Measurements from ENCODE around the gene CRACDL.

Gene CRACDL

GRCh38 chr2:98932778-98933343 is 3.2 kb downstream of the CRACDL start:
- ATAC-seq: no peak
- no peak for TF ChIP-seq ZNF565 (CRISPR knock-in tag; conservative IDR thresholded peaks at IDR 0.05; ENCODE audit: low read depth)

DNA sequence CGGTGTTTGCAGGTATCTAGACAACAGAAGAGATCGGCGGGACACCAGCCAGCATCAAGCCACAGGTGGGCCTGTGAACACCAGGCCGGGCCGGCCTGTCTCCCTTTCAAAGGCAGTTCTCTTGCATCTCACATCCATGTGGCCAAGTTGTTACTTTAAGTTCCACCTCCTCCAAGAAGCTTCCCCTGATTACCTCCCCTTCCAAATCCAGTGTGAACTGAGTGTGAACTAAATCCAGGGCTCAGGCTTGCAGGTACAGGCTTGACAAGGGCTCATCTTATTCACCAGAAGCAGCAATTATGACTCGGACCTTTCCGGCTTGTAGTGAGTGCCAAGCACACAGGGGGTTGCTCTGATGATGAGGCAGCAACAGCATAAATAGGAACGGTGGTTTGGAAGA is 3.9 kb downstream of the CRACDL start:
- TF ChIP-seq BACH2 (CRISPR knock-in tag; IDR thresholded peaks at IDR 0.05; ENCODE audit: borderline replicate concordance) (no peak), SNAI2 (CRISPR knock-in tag; IDR thresholded peaks at IDR 0.05) (no peak), ZNF70 (CRISPR knock-in tag; IDR thresholded peaks at IDR 0.05) (no peak), POU6F1 (CRISPR knock-in tag; IDR thresholded peaks at IDR 0.05; ENCODE audit: borderline replicate concordance, low read depth) (no peak), ESRRG (CRISPR knock-in tag; IDR thresholded peaks at IDR 0.05) (no peak), TCF4 (CRISPR knock-in tag; IDR thresholded peaks at IDR 0.05; ENCODE audit: borderline replicate concordance) (no peak), PPARA (CRISPR knock-in tag; IDR thresholded peaks at IDR 0.05; ENCODE audit: borderline replicate concordance) (no peak)
- TF ChIP-seq, protein P1, sequence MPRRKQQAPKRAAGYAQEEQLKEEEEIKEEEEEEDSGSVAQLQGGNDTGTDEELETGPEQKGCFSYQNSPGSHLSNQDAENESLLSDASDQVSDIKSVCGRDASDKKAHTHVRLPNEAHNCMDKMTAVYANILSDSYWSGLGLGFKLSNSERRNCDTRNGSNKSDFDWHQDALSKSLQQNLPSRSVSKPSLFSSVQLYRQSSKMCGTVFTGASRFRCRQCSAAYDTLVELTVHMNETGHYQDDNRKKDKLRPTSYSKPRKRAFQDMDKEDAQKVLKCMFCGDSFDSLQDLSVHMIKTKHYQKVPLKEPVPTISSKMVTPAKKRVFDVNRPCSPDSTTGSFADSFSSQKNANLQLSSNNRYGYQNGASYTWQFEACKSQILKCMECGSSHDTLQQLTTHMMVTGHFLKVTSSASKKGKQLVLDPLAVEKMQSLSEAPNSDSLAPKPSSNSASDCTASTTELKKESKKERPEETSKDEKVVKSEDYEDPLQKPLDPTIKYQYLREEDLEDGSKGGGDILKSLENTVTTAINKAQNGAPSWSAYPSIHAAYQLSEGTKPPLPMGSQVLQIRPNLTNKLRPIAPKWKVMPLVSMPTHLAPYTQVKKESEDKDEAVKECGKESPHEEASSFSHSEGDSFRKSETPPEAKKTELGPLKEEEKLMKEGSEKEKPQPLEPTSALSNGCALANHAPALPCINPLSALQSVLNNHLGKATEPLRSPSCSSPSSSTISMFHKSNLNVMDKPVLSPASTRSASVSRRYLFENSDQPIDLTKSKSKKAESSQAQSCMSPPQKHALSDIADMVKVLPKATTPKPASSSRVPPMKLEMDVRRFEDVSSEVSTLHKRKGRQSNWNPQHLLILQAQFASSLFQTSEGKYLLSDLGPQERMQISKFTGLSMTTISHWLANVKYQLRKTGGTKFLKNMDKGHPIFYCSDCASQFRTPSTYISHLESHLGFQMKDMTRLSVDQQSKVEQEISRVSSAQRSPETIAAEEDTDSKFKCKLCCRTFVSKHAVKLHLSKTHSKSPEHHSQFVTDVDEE (CRISPR knock-in tag; IDR thresholded peaks at IDR 0.05): no peak
- no peak for ATAC-seq

- TF ChIP-seq CSDC2 (CRISPR knock-in tag; IDR thresholded peaks at IDR 0.05): no peak
- no peak for ATAC-seq
These were observed 4.4 kb downstream of the CRACDL start for GRCh38 chr2:98931596-98931995.

DNA sequence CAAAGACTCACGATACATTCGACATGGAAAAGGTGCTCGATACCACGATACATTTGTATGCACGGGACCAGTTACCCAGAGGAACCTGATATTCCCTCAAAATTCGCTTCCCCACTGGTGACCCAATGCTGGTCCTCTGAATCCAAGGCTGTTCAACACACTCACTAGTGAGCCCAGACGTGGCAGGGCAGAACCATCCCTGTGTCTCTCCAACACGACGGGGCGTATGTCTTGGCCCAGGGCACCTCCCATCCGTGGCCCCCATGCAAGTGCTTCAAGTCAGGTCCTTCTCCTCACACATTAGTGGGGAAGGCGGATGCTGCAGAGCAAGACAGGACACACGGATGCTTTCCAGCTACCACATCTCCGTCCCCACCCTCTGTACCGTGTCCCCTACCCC is 6.1 kb downstream of the CRACDL start:
- TF ChIP-seq ISL1 (CRISPR knock-in tag; IDR thresholded peaks at IDR 0.05): no peak
- no peak for TF ChIP-seq SNAI2 (CRISPR knock-in tag; IDR thresholded peaks at IDR 0.05)
- no peak for TF ChIP-seq ARNTL (CRISPR knock-in tag; IDR thresholded peaks at IDR 0.05; ENCODE audit: borderline replicate concordance, low read depth)
- no peak for TF ChIP-seq CSRNP3 (CRISPR knock-in tag; IDR thresholded peaks at IDR 0.05)
- no peak for TF ChIP-seq TOX (CRISPR knock-in tag; IDR thresholded peaks at IDR 0.05; ENCODE audit: borderline replicate concordance)
- TF ChIP-seq ZFP3 (CRISPR knock-in tag; IDR thresholded peaks at IDR 0.05): no peak
- no peak for TF ChIP-seq ZNF8 (CRISPR knock-in tag; IDR thresholded peaks at IDR 0.05)
- no peak for TF ChIP-seq CSDC2 (CRISPR knock-in tag; IDR thresholded peaks at IDR 0.05)
- no peak for TF ChIP-seq OSR1 (CRISPR knock-in tag; IDR thresholded peaks at IDR 0.05)
- no peak for TF ChIP-seq ZNF565 (CRISPR knock-in tag; conservative IDR thresholded peaks at IDR 0.05; ENCODE audit: low read depth)
- TF ChIP-seq POU6F1 (CRISPR knock-in tag; IDR thresholded peaks at IDR 0.05; ENCODE audit: borderline replicate concordance, low read depth): no peak
- TF ChIP-seq BACH2 (CRISPR knock-in tag; IDR thresholded peaks at IDR 0.05; ENCODE audit: borderline replicate concordance): no peak
- no peak for TF ChIP-seq TCF4 (CRISPR knock-in tag; IDR thresholded peaks at IDR 0.05; ENCODE audit: borderline replicate concordance)
- TF ChIP-seq ZNF70 (CRISPR knock-in tag; IDR thresholded peaks at IDR 0.05): no peak
- no peak for TF ChIP-seq RARB (CRISPR knock-in tag; IDR thresholded peaks at IDR 0.05)
- TF ChIP-seq ZC3H10 (CRISPR knock-in tag; IDR thresholded peaks at IDR 0.05): no peak
- TF ChIP-seq, protein P1 (CRISPR knock-in tag; IDR thresholded peaks at IDR 0.05): no peak
- no peak for ATAC-seq

All from SK-N-SH treated with all-trans-retinoic acid at 6 μM for 48 hours (cell line).